HG03066 (cell line): ENCODE data around the gene GSG1L.

ENCODE experiments used
- ATAC-seq: cut with Tn5 transposase; IDR thresholded peaks from one replicate; pipeline ENCODE4 v1.9.1; 2021; ENCODE audit warnings: low read depth; ENCODE audit not compliant: unreplicated experiment

Gene GSG1L

GRCh38 chr16:27803775-27804549 is 259.6 kb downstream of the GSG1L start:
- ATAC-seq: no peak

GRCh38 chr16:27802664-27803439 is 260.7 kb downstream of the GSG1L start:
- no peak for ATAC-seq

- ATAC-seq: no peak
Observed at GRCh38 chr16:27801289-27801945, 262.1 kb downstream of the GSG1L start.

- no peak for ATAC-seq
Observed at GRCh38 chr16:27800817-27801216, 262.7 kb downstream of the GSG1L start.

GRCh38 chr16:27799896-27800295 is 263.6 kb downstream of the GSG1L start:
- ATAC-seq: no peak

- ATAC-seq: no peak
Observed at GRCh38 chr16:27798241-27798640, 265.3 kb downstream of the GSG1L start.

- no peak for ATAC-seq
Observed at GRCh38 chr16:27795992-27796614, 267.4 kb downstream of the GSG1L start.

- ATAC-seq: no peak
Observed at GRCh38 chr16:27793249-27793622, 270.3 kb downstream of the GSG1L start.

GRCh38 chr16:27792486-27793248 is 270.8 kb downstream of the GSG1L start:
- no peak for ATAC-seq

- no peak for ATAC-seq
Observed at GRCh38 chr16:27791404-27791719, 272.2 kb downstream of the GSG1L start.

GRCh38 chr16:27790546-27791403 is 272.7 kb downstream of the GSG1L start:
- ATAC-seq: no peak

GRCh38 chr16:27789595-27790241 is 273.8 kb downstream of the GSG1L start:
- ATAC-seq: no peak

GRCh38 chr16:27789150-27789549 is 274.4 kb downstream of the GSG1L start:
- ATAC-seq: no peak

GRCh38 chr16:27787665-27788064 is 275.8 kb downstream of the GSG1L start:
- ATAC-seq: no peak

GRCh38 chr16:27786923-27787625 is 276.4 kb downstream of the GSG1L start:
- ATAC-seq: no peak

- no peak for ATAC-seq
Observed at GRCh38 chr16:27786221-27786922, 277.1 kb downstream of the GSG1L start.

GRCh38 chr16:27785307-27785678 is 278.2 kb downstream of the GSG1L start:
- ATAC-seq: no peak
